Measurements from ENCODE around the gene AADAC.
"Not testable (repeated sequence)": the region's sequence is repeated elsewhere in the genome, so short reads cannot be mapped to it uniquely, and the experiment has no call there.

- TF ChIP-seq CTCF, POLR2A, POLR2AphosphoS5, EP300 (IDR thresholded peaks at IDR 0.05): not testable (repeated sequence)
Observed at GRCh38 chr3:151790763-151791162, 23.2 kb upstream of the AADAC start.
